GM06990 (cell line): Measurements from ENCODE around the gene BPIFB2.

Source experiments
- DNase-seq: peaks from one replicate; pipeline ENCODE4 v3.0.0-alpha.2; 2011; ENCODE audit not compliant: insufficient read length; ENCODE audit errors: extremely low read depth
- H3K27me3 ChIP-seq: replicated peaks from 2 replicates; pipeline ENCODE4 v1.6.0; 2011; ENCODE audit warnings: low read length; ENCODE audit not compliant: control insufficient read depth, insufficient read depth
- H3K36me3 ChIP-seq: 2 replicates; pipeline ENCODE4 v1.5.1; 2011; ENCODE audit warnings: low read length; ENCODE audit not compliant: control insufficient read depth, insufficient read depth
- H3K4me3 ChIP-seq: replicated peaks from 2 replicates; pipeline ENCODE4 v1.5.1; 2011; ENCODE audit warnings: low read depth, mild to moderate bottlenecking, control low read depth, low read length
- TF ChIP-seq, protein P1 (sequence below): IDR thresholded peaks from 2 replicates; pipeline ENCODE4 v1.5.1; 2011; ENCODE audit warnings: low read length, control low read depth, mild to moderate bottlenecking, inconsistent platforms; ENCODE audit not compliant: insufficient read depth, poor library complexity, severe bottlenecking

BPIFB2 gene

GRCh38 chr20:33070111-33071053, 62.9 kb downstream of the BPIFB2 start:
- Histone ChIP-seq H3K36me3 (no peaks in the 10 kb centered on the region), H3K27me3 (no peaks in the 10 kb centered on the region), H3K4me3 (no peak overlapping the region)
- TF ChIP-seq, protein P1, sequence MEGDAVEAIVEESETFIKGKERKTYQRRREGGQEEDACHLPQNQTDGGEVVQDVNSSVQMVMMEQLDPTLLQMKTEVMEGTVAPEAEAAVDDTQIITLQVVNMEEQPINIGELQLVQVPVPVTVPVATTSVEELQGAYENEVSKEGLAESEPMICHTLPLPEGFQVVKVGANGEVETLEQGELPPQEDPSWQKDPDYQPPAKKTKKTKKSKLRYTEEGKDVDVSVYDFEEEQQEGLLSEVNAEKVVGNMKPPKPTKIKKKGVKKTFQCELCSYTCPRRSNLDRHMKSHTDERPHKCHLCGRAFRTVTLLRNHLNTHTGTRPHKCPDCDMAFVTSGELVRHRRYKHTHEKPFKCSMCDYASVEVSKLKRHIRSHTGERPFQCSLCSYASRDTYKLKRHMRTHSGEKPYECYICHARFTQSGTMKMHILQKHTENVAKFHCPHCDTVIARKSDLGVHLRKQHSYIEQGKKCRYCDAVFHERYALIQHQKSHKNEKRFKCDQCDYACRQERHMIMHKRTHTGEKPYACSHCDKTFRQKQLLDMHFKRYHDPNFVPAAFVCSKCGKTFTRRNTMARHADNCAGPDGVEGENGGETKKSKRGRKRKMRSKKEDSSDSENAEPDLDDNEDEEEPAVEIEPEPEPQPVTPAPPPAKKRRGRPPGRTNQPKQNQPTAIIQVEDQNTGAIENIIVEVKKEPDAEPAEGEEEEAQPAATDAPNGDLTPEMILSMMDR = no peak
- DNase-seq = no peak

DNA sequence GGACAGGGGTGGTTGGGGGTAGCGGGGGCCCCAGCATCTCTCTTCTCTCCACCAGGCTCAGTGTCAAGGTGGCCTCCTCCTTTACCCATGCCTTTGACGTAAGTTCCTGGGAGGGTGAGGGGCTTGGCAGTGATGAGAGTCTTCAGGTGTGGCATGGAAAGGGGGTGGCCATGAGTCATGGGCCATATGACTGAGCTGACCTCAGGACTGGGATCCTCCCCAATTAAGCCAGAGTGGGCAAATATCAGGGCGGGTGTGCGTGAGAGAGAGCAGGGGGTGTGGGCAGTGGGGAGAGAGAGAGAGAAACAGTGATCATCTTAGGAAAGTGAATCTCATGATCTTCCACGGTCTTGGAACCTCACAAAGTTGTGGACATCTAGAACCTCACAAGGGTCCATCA, 63.7 kb downstream of the BPIFB2 start:
- no peak overlapping the region for H3K4me3 ChIP-seq
- H3K36me3 ChIP-seq = no peaks in the 10 kb centered on the region
- DNase-seq = no peak
- no peaks in the 10 kb centered on the region for H3K27me3 ChIP-seq
- TF ChIP-seq, protein P1 = no peak

- no peak overlapping the region for H3K4me3 ChIP-seq
- DNase-seq = no peak
- TF ChIP-seq, protein P1 = no peak
- no peaks in the 10 kb centered on the region for H3K36me3 ChIP-seq
- H3K27me3 ChIP-seq = no peaks in the 10 kb centered on the region
These were observed 64.9 kb downstream of the BPIFB2 start for GRCh38 chr20:33072362-33072761.

DNA sequence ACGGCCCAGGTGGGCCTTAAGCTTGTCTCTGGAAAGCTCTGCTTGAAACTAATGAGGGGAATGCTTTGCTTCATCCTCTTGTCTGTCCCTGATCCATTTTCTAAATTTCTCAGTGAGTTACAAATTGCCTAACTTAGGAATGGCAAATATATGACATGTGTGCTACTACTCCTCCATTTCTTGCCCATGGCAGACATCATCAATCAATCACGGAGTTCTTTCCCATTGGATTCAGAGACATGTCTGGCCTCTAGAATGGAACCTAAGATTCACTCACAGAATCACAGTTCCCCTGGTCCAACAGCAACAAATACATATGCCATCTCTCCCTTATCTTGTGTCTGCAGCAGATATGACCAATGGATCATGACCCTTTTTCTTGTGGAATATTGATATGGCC, 65.3 kb downstream of the BPIFB2 start:
- no peak for DNase-seq
- no peak overlapping the region for H3K4me3 ChIP-seq
- TF ChIP-seq, protein P1 = no peak
- no peaks in the 10 kb centered on the region for H3K27me3 ChIP-seq
- H3K36me3 ChIP-seq = no peaks in the 10 kb centered on the region
